Cardiac fibroblast (primary cell): ENCODE results near the gene SCN9A.
A peak's percentile ranks its signal among the peaks of the same experiment; 100 is the strongest.

Source experiments
- DNase-seq, 2 donors: peaks; one replicate each; pipeline versions ENCODE4 v3.0.0 to v3.0.0-alpha.2; 2010; ENCODE audit warnings: low read depth in 2 of 2
- H3K4me3 ChIP-seq, 2 donors: replicated peaks in 1 of 2; 1 replicate in 1 of 2; 2 replicates in 1 of 2; pipeline ENCODE4 v1.5.1; 2011; ENCODE audit warnings: low read depth in 2 of 2, low read length in 2 of 2, mild to moderate bottlenecking in 2 of 2, moderate library complexity in 1 of 2
- TF ChIP-seq, protein P1 (sequence below): IDR thresholded peaks from one replicate; pipeline ENCODE4 v1.5.1; 2011; ENCODE audit warnings: low read depth, mild to moderate bottlenecking, low read length, inconsistent platforms

SCN9A gene

DNA sequence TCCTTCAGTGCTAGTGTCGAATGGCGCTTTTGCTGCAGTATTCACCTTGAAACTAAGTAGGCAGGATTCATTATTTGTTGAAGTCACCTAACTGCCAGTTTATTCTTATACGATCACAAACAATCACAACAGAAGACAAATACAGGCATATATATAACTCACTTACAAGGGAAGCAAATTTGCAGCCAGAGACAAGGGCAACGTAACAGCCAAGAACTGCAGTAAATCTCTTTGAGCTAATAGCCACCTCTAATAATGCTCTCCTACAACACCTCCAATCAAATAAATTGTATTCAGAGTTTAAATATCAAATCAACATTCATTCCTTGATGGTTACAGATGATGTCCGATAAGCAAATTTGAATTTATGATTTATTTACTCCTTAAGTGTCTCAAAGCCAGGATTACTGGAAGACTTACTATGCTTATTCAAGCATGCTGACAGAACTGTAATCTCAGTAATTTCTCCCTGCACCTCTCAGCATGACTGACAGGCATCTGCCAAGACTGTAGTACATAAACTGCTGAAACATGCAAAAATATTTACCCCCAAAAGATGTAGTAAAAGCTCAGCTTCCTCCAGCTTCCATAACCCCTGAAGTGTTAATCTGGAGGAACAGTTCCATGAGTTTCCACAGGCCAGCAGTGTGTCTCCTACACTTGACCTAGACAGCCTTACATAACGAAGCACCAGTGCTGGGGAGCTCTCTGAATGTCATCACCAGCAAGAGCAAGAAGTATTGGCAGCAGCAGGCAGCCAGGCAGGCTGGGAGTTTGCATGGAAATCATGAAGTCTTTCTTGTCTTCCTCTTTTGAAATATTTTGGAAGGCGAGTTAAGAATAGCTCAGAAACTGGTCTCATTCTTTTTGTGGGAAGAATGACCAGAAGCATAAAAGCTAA is 227.0 kb downstream of the SCN9A start:
- TF ChIP-seq, protein P1, sequence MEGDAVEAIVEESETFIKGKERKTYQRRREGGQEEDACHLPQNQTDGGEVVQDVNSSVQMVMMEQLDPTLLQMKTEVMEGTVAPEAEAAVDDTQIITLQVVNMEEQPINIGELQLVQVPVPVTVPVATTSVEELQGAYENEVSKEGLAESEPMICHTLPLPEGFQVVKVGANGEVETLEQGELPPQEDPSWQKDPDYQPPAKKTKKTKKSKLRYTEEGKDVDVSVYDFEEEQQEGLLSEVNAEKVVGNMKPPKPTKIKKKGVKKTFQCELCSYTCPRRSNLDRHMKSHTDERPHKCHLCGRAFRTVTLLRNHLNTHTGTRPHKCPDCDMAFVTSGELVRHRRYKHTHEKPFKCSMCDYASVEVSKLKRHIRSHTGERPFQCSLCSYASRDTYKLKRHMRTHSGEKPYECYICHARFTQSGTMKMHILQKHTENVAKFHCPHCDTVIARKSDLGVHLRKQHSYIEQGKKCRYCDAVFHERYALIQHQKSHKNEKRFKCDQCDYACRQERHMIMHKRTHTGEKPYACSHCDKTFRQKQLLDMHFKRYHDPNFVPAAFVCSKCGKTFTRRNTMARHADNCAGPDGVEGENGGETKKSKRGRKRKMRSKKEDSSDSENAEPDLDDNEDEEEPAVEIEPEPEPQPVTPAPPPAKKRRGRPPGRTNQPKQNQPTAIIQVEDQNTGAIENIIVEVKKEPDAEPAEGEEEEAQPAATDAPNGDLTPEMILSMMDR: no peak
- DNase-seq: no peak
- H3K4me3 ChIP-seq: no peak overlapping the region

DNA sequence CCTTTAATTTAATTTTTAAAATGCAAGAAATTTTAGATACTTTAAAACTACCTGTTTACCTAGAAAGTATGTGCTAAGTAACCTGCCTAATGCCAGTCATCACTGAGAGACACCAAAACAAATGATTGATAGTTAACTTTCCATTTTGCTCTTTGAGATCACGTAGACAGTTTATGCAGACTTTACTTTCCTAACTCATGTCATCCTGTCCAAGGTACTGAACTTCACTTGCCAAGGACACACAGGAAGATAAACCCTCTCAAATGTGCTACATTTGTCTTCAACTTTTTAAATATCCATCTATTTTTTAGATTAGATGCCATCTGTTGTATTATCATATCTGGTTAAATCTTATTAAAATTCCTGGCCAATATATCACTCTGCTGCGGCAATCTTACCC is 227.9 kb downstream of the SCN9A start:
- TF ChIP-seq, protein P1: no peak
- no peak overlapping the region for H3K4me3 ChIP-seq
- peak in 1 of 2 donors; percentile 16 for DNase-seq
